ENCODE results near the gene RABEP1.

DNA sequence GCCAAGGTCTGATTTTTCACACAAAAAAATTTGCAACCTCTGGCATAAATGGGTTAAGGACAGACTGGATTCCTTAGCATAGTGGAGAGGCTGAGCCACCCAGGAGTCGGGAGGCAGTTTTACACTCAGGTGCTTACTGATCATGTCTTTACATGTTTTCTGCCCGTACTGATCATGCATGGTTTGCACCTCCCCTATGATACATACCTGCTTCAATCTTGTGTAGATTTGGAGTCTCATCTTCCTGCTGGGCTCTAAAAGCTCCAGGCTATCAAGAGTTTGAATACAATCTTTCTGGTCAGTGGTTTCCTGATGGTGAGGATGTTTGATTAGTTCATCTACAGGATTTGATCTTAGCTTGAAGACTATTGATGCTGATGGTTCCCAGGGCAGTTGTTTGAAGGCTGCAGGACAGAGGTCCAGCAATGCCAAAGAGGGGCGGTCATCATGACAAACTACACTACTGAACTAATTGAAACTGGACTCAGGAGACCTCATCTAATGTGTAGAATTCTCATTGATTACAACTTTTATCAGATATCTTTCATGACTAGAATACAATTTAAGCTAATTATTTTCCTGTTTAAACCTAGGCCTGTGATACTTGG lies 150.0 kb downstream of the RABEP1 start:
- TF ChIP-seq, protein P1, sequence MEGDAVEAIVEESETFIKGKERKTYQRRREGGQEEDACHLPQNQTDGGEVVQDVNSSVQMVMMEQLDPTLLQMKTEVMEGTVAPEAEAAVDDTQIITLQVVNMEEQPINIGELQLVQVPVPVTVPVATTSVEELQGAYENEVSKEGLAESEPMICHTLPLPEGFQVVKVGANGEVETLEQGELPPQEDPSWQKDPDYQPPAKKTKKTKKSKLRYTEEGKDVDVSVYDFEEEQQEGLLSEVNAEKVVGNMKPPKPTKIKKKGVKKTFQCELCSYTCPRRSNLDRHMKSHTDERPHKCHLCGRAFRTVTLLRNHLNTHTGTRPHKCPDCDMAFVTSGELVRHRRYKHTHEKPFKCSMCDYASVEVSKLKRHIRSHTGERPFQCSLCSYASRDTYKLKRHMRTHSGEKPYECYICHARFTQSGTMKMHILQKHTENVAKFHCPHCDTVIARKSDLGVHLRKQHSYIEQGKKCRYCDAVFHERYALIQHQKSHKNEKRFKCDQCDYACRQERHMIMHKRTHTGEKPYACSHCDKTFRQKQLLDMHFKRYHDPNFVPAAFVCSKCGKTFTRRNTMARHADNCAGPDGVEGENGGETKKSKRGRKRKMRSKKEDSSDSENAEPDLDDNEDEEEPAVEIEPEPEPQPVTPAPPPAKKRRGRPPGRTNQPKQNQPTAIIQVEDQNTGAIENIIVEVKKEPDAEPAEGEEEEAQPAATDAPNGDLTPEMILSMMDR (conservative IDR thresholded peaks at IDR 0.05; ENCODE audit: low read depth, low read length): no peak
- TF ChIP-seq EZH2 (IDR thresholded peaks at IDR 0.05; ENCODE audit: borderline replicate concordance, low read depth, low read length, poor library complexity, severe bottlenecking): no peak

Data from A673 (cell line).